Suppressor macrophage treated with lipopolysaccharide for 4 hours (primary cell): ENCODE measurements around the gene TNFRSF4.
"Not testable (repeated sequence)": the region's sequence is repeated elsewhere in the genome, so short reads cannot be mapped to it uniquely, and the experiment has no call there.

Experiments used
- DNase-seq: peaks from one replicate; pipeline ENCODE4 v3.0.0-alpha.2; 2020

The TNFRSF4 gene

GRCh38 chr1:1213345-1214265 lies at the start of gene TNFRSF4:
TNFRSF4 (minus strand) TSS chr1:1214153; CDS start chr1:1214127, 26 bp downstream.
- DNase-seq, result peak; percentile 34

GRCh38 chr1:1262758-1263157 lies 48.8 kb upstream of the TNFRSF4 start:
- no peak for DNase-seq

GRCh38 chr1:1262071-1262470 lies 48.1 kb upstream of the TNFRSF4 start:
- DNase-seq, result no peak

GRCh38 chr1:1260843-1261560 lies 47.0 kb upstream of the TNFRSF4 start:
- no peak for DNase-seq

- DNase-seq, result peak; percentile 60
Observed at GRCh38 chr1:1259951-1260600, 46.1 kb upstream of the TNFRSF4 start.

- DNase-seq, result no peak
Observed at GRCh38 chr1:1259540-1259939, 45.6 kb upstream of the TNFRSF4 start.

- no peak for DNase-seq
Observed at GRCh38 chr1:1259119-1259488, 45.2 kb upstream of the TNFRSF4 start.

- DNase-seq, result no peak
Observed at GRCh38 chr1:1256956-1257871, 43.3 kb upstream of the TNFRSF4 start.

- no peak for DNase-seq
Observed at GRCh38 chr1:1255611-1256010, 41.7 kb upstream of the TNFRSF4 start.

GRCh38 chr1:1255078-1255477 lies 41.1 kb upstream of the TNFRSF4 start:
- no peak for DNase-seq

GRCh38 chr1:1254667-1254998 lies 40.7 kb upstream of the TNFRSF4 start:
- no peak for DNase-seq

- no peak for DNase-seq
Observed at GRCh38 chr1:1253972-1254666, 40.2 kb upstream of the TNFRSF4 start.

GRCh38 chr1:1253314-1253713 lies 39.4 kb upstream of the TNFRSF4 start:
- DNase-seq, result no peak

GRCh38 chr1:1250786-1251284 lies 36.9 kb upstream of the TNFRSF4 start:
- DNase-seq, result no peak

GRCh38 chr1:1248009-1248913 lies 34.3 kb upstream of the TNFRSF4 start:
- DNase-seq, result not testable (repeated sequence)

GRCh38 chr1:1247341-1247913 lies 33.5 kb upstream of the TNFRSF4 start:
- DNase-seq, result no peak

GRCh38 chr1:1246577-1247340 lies 32.8 kb upstream of the TNFRSF4 start, which contains the start of gene C1QTNF12:
C1QTNF12 (minus strand) TSS chr1:1246722; CDS start chr1:1246690, 32 bp downstream.
- no peak for DNase-seq

GRCh38 chr1:1245817-1246576 lies 32.0 kb upstream of the TNFRSF4 start:
- DNase-seq, result no peak
